A549 (cell line): Measurements from ENCODE around the gene NEDD8. TPM values are rescaled to one million over a fixed set of nuclear protein-coding genes. Genes with fewer than 3 reads are reported as not detected.

ENCODE experiments used
- ATAC-seq, 2 experiments: fragments of 200-7000 bp in 1 of 2; fragments of >200 bp in 1 of 2; cut with Nextera tagmentation in 1 of 2; cut with Tn5 transposase in 1 of 2; 3 replicates each; pipeline versions ENCODE4 v1.8.0 to v1.9.1; 2018 to 2020; ENCODE audit warnings: mild to moderate bottlenecking in 1 of 2, moderate library complexity in 1 of 2
- CTCF ChIA-PET: fragments of 300-600 bp; sonication (Branson Sonifier 250); formaldehyde crosslinking; extraction: SDS; loops from one replicate; lab custom pipeline; 2021; ENCODE audit warnings: antibody characterized with exemption, inconsistent platforms; lab: Yijun Ruan, JAX
- POLR2A ChIA-PET: fragments of 350-600 bp; formaldehyde crosslinking; extraction: SDS; loops from one replicate; lab custom pipeline; 2021; ENCODE audit warnings: antibody characterized with exemption, inconsistent platforms; lab: Yijun Ruan, JAX
- DNase-seq, 2 experiments: peaks; one replicate each; pipeline versions ENCODE4 v3.0.0 to v3.0.0-alpha.2; 2011 to 2016; ENCODE audit warnings: low read depth in 1 of 2, low spot score in 1 of 2
- FAIRE-seq: peaks from 2 replicates; lab custom pipeline; 2011; peaks lifted over from hg19 to GRCh38; lab: Jason Lieb, UNC
- H3K27ac ChIP-seq, 2 experiments: fragments of >200 bp; sonication (Bioruptor Twin); formaldehyde crosslinking; 3 replicates each; pipeline ENCODE4 v1.5.1; 2016 to 2017
- H3K4me1 ChIP-seq: fragments of >200 bp; sonication (Bioruptor Twin); formaldehyde crosslinking; 3 replicates; pipeline ENCODE4 v1.6.1; 2016
- H3K4me2 ChIP-seq: fragments of >200 bp; sonication (Bioruptor Twin); formaldehyde crosslinking; 3 replicates; pipeline ENCODE4 v1.6.1; 2016
- H3K4me3 ChIP-seq: fragments of >200 bp; sonication (Bioruptor Twin); formaldehyde crosslinking; 3 replicates; pipeline ENCODE4 v1.5.1; 2016
- H3K9me3 ChIP-seq: fragments of >200 bp; sonication (Bioruptor Twin); formaldehyde crosslinking; 3 replicates; pipeline ENCODE4 v1.6.1; 2016
- BCL3 ChIP-seq: fragments of >200 bp; sonication (Bioruptor Twin); formaldehyde crosslinking; IDR thresholded peaks from 3 replicates; pipeline ENCODE4 v1.6.1; 2016
- CBX8 ChIP-seq: fragments of 200-600 bp; sonication (generic); IDR thresholded peaks from 2 replicates; pipeline ENCODE4 v1.6.1; 2016
- EHMT2 ChIP-seq: fragments of 200-600 bp; sonication (generic); IDR thresholded peaks from 2 replicates; pipeline ENCODE4 v1.6.1; 2016; ENCODE audit warnings: antibody characterized with exemption, low read depth, mild to moderate bottlenecking, moderate library complexity
- ELK1 ChIP-seq: fragments of 150-350 bp; IDR thresholded peaks from 2 replicates; pipeline ENCODE4 v1.6.1; 2014; ENCODE audit warnings: low read depth, mild to moderate bottlenecking, low read length
- FOSL2 ChIP-seq, 2 experiments: fragments of 450-650 bp in 1 of 2; fragments of >200 bp in 1 of 2; sonication (Bioruptor Twin) in 1 of 2; formaldehyde crosslinking; IDR thresholded peaks; 2 replicates each; pipeline versions ENCODE4 v1.5.0 to v1.6.1; 2016 to 2020; ENCODE audit warnings: mild to moderate bottlenecking in 1 of 2, moderate library complexity in 1 of 2
- FOXS1 ChIP-seq: fragments of 250-450 bp; sonication (Bioruptor Pico); IDR thresholded peaks from 2 replicates; pipeline ENCODE4 v1.5.0; 2020; ENCODE audit warnings: mild to moderate bottlenecking, moderate library complexity
- KDM1A ChIP-seq: fragments of 200-600 bp; sonication (generic); IDR thresholded peaks from 2 replicates; pipeline ENCODE4 v1.6.1; 2016; ENCODE audit warnings: low read depth, mild to moderate bottlenecking
- MAFK ChIP-seq: fragments of 450-650 bp; IDR thresholded peaks from 2 replicates; pipeline ENCODE4 v1.6.1; 2014; ENCODE audit not compliant: partially characterized antibody
- MAX ChIP-seq: IDR thresholded peaks from 2 replicates; pipeline ENCODE4 v1.6.1; 2012
- RARB ChIP-seq: fragments of 250-450 bp; sonication (Bioruptor Pico); IDR thresholded peaks from 2 replicates; pipeline ENCODE4 v1.8.0; 2021; ENCODE audit warnings: mild to moderate bottlenecking, moderate library complexity
- REST ChIP-seq: fragments of 200-600 bp; sonication (generic); IDR thresholded peaks from 2 replicates; pipeline ENCODE4 v1.6.1; 2016; ENCODE audit warnings: antibody characterized with exemption, mild to moderate bottlenecking, moderate library complexity
- TP53 ChIP-seq: fragments of 250-450 bp; sonication (Bioruptor Pico); IDR thresholded peaks from 2 replicates; pipeline ENCODE4 v1.5.0; 2021; ENCODE audit warnings: mild to moderate bottlenecking, moderate library complexity
- USF2 ChIP-seq: fragments of 450-650 bp; IDR thresholded peaks from 2 replicates; pipeline ENCODE4 v1.6.1; 2014; ENCODE audit warnings: antibody characterized with exemption
- WGBS: methylation state at CpG from one replicate; pipeline ENCODE4 v1.1.6; 2017; ENCODE audit errors: missing lambda C conversion rate; 5-methylcytosine and 5-hydroxymethylcytosine counted together
- polyA plus RNA-seq, 4 experiments: library from polyadenylated mRNA; depleted of rRNA in 3 of 4; stranded (reverse); fragments of >200 nt; fragmentation: RNase III in 1 of 4; extraction: RNeasy Plus Mini Kit Qiagen cat#74134 plus additional on column Dnase treatment in 1 of 4; gene quantifications; 2 replicates in 3 of 4; 3 replicates in 1 of 4; pipeline ENCODE4 v1.2.3, GENCODE V29; 2011 to 2017

The NEDD8 gene
- polyA plus RNA-seq, 2 of the 4 experiments (the other 2 are of a cell fraction) = 433 to 589 TPM

- no peak overlapping the region for H3K4me2 ChIP-seq
- POLR2A ChIA-PET = interaction anchor here (1.4 kb wide), 1 partner anchor 31 kb away, joined by 8 read pairs; the partner anchor contains the start of gene TINF2
- DNase-seq = peak; percentile 32 to 43
Measured at GRCh38 chr14:24273422-24273998, 41.3 kb upstream of the NEDD8 start.

GRCh38 chr14:24272467-24272866, 40.3 kb upstream of the NEDD8 start:
- ATAC-seq (no peak), FAIRE-seq (no peak), DNase-seq (no peak)
- Histone ChIP-seq H3K4me3 (no peak overlapping the region), H3K27ac (no peak overlapping the region), H3K4me2 (peak overlapping the region; percentile 85; the same call in 2 of the 3 replicates), H3K9me3 (no peaks in the 10 kb centered on the region), H3K4me1 (0 out of 3 replicates have a peak, but pooled peaks cover 5% of the 10 kb centered on the region)
- 86% methylated on average over 2 of the region's 2 CpGs for WGBS
- TF ChIP-seq USF2 (no peak), MAFK (peak; percentile 85)
- CTCF ChIA-PET = interaction anchor here (1.5 to 34.0 kb wide), 8 partner anchors 10 to 165 kb away, joined by 4 to 469 read pairs (median 8); partner anchors contain the start of genes CIDEB, DHRS1, LTB4R and LTB4R2
- POLR2A ChIA-PET = interaction anchor here (1.3 kb wide), 1 partner anchor 77 kb away, joined by 5 read pairs; the partner anchor contains the start of gene TM9SF1

More at GRCh38 chr14:24273422-24273998, 41.3 kb upstream of the NEDD8 start:
- Histone ChIP-seq H3K27ac (no peak overlapping the region), H3K4me3 (no peak overlapping the region), H3K9me3 (no peaks in the 10 kb centered on the region), H3K4me1 (0 out of 3 replicates have a peak, but pooled peaks cover 5% of the 10 kb centered on the region)
- TF ChIP-seq REST (no peak), TP53 (CRISPR knock-in tag) (no peak), FOSL2 (IDR thresholded peaks at IDR 0.05) (no peak), FOSL2 (CRISPR knock-in tag; IDR thresholded peaks at IDR 0.05) (no peak), MAX (no peak), FOXS1 (CRISPR knock-in tag) (no peak), RARB (CRISPR knock-in tag) (no peak), CBX8 (no peak), ELK1 (no peak), BCL3 (no peak), EHMT2 (no peak), KDM1A (no peak)
- FAIRE-seq = no peak
- ATAC-seq = no peak
- CTCF ChIA-PET = interaction anchor here (1.1 to 34.0 kb wide), 4 partner anchors 8 to 58 kb away, joined by 3 to 469 read pairs (median 44); partner anchors contain the start of genes CIDEB, DHRS1, LTB4R and LTB4R2
- 79% methylated on average over 3 of the region's 3 CpGs for WGBS
